HepG2 (cell line): ENCODE results near the gene KCNF1. TPM values are rescaled to one million over a fixed set of nuclear protein-coding genes. Genes with fewer than 3 reads are reported as not detected.

Experiments used
- ATAC-seq: fragments of 200-7000 bp; cut with Tn5 transposase; 3 replicates; pipeline ENCODE4 v1.9.1; 2020; ENCODE audit warnings: mild to moderate bottlenecking, moderate library complexity
- BruUV-seq: library from RNA; stranded (reverse); fragments of 400-500 nt; replicated peaks from 2 replicates; lab custom pipeline; 2021; lab: Mats Ljungman, UMichigan
- CTCF ChIA-PET: fragments of 300-600 bp; formaldehyde crosslinking; extraction: SDS; loops from one replicate; lab custom pipeline; 2021; ENCODE audit warnings: low total read pairs, inconsistent platforms, low intra/inter-chr PET ratio; lab: Yijun Ruan, JAX
- POLR2A ChIA-PET: fragments of 350-600 bp; sonication (Branson Sonifier 250); formaldehyde crosslinking; loops from one replicate; lab custom pipeline; 2020; ENCODE audit warnings: antibody characterized with exemption, inconsistent platforms; lab: Yijun Ruan, JAX
- DNase-seq: peaks from one replicate; pipeline ENCODE4 v3.0.0-alpha.2; 2015; ENCODE audit warnings: low spot score
- FAIRE-seq: peaks from 3 replicates; lab custom pipeline; 2011; peaks lifted over from hg19 to GRCh38; lab: Jason Lieb, UNC
- H2AFZ ChIP-seq: one replicate; pipeline ENCODE4 v1.6.1; 2011; ENCODE audit warnings: low read length, inconsistent platforms
- H3K27ac ChIP-seq: fragments of 300-600 bp; 3 replicates; pipeline ENCODE4 v1.8.0; 2011; ENCODE audit warnings: mixed run types, mild to moderate bottlenecking, mixed read lengths, low read length, inconsistent platforms; ENCODE audit not compliant: insufficient read depth; ENCODE audit errors: extremely low read length
- H3K27me3 ChIP-seq, 2 experiments: fragments of 200-600 bp in 1 of 2; 2 replicates in 1 of 2; 3 replicates in 1 of 2; pipeline versions ENCODE4 v1.6.0 to v1.8.0; 2011; ENCODE audit warnings: low read length in 2 of 2, mild to moderate bottlenecking in 2 of 2, moderate library complexity in 2 of 2, inconsistent platforms in 1 of 2; ENCODE audit not compliant: insufficient read depth in 2 of 2, control insufficient read depth in 1 of 2
- H3K36me3 ChIP-seq, 2 experiments: fragments of 200-600 bp in 1 of 2; replicated peaks in 1 of 2; 2 replicates in 1 of 2; 3 replicates in 1 of 2; pipeline versions ENCODE4 v1.5.1 to v1.8.0; 2011; ENCODE audit warnings: low read length in 2 of 2, inconsistent platforms in 1 of 2; ENCODE audit not compliant: insufficient read depth in 2 of 2, control insufficient read depth in 1 of 2
- H3K4me1 ChIP-seq: 2 replicates; pipeline ENCODE4 v1.5.1; 2012; ENCODE audit warnings: low read length, inconsistent platforms; ENCODE audit not compliant: insufficient read depth
- H3K4me2 ChIP-seq: 2 replicates; pipeline ENCODE4 v1.6.0; 2011; ENCODE audit warnings: low read depth, low read length, inconsistent platforms
- H3K4me3 ChIP-seq, 3 experiments: fragments of 200-600 bp in 1 of 3; sonication (generic), shearing (Covaris generic) in 1 of 3; replicated peaks in 1 of 3; 2 replicates each; pipeline ENCODE4 v1.5.1; 2011 to 2016; ENCODE audit warnings: low read length in 3 of 3, inconsistent platforms in 2 of 3, low read depth in 2 of 3, mild to moderate bottlenecking in 2 of 3, control low read depth in 1 of 3, mixed read lengths in 1 of 3; ENCODE audit not compliant: insufficient read depth in 1 of 3
- H3K79me2 ChIP-seq: one replicate; pipeline ENCODE4 v1.6.1; 2011; ENCODE audit warnings: low read length, inconsistent platforms; ENCODE audit not compliant: insufficient read depth
- H3K9ac ChIP-seq: 2 replicates; pipeline ENCODE4 v1.6.0; 2011; ENCODE audit warnings: mild to moderate bottlenecking, low read depth, low read length, inconsistent platforms; ENCODE audit not compliant: insufficient read depth
- H3K9me3 ChIP-seq: 2 replicates; pipeline ENCODE4 v1.5.1; 2012; ENCODE audit warnings: mild to moderate bottlenecking, low read length
- H4K20me1 ChIP-seq: 2 replicates; pipeline ENCODE4 v1.6.0; 2011; ENCODE audit warnings: inconsistent platforms, mild to moderate bottlenecking, low read length, moderate library complexity; ENCODE audit not compliant: insufficient read depth
- CREB1 ChIP-seq, 2 experiments: fragments of 450-650 bp in 1 of 2; IDR thresholded peaks; 2 replicates each; pipeline ENCODE4 v1.6.1; 2016 to 2017; ENCODE audit warnings: control low read depth in 1 of 2, mild to moderate bottlenecking in 1 of 2, missing compliant biosample characterization in 1 of 2, missing genetic modification characterization in 1 of 2
- SALL2 ChIP-seq: sonication (generic); formaldehyde crosslinking; IDR thresholded peaks from 2 replicates; pipeline ENCODE4 v1.8.1; 2023; ENCODE audit warnings: mild to moderate bottlenecking, missing genetic modification reagents, inconsistent platforms
- WGBS: methylation state at CpG from one replicate; pipeline ENCODE4 v1.1.6; 2017; ENCODE audit warnings: low lambda C conversion rate; 5-methylcytosine and 5-hydroxymethylcytosine counted together
- in situ Hi-C: cut with HindIII; loops from 2 replicates; pipeline ENCODE4 v1.10.0; 2017; ENCODE audit warnings: low pct_unique_long_range_greater_than_20kb; ENCODE audit not compliant: extremely low pct_ligation_motif_present
- intact Hi-C: fragments of 100-400 bp; cut with micrococcal nuclease; formaldehyde crosslinking; loops from one replicate; pipeline ENCODE4 v1.10.0; 2022; ENCODE audit not compliant: unreplicated experiment
- polyA plus RNA-seq, 8 experiments: library from polyadenylated mRNA; depleted of rRNA in 3 of 8; stranded (reverse) in 7 of 8; unstranded in 1 of 8; fragments of >200 nt; fragmentation: Illumina TruSeq in 4 of 8; extraction: Trizol in 4 of 8; gene quantifications; 2 replicates each; pipeline versions ENCODE4 v1.2.1 to v1.2.3, GENCODE V29; 2011 to 2016; ENCODE audit warnings: low read depth in 4 of 8, missing spikeins in 1 of 8, mixed read lengths in 1 of 8; ENCODE audit not compliant: insufficient read depth in 1 of 8
- total RNA-seq, 5 experiments: library from RNA; depleted of rRNA; stranded (reverse); fragments of >200 nt; fragmentation: Illumina TruSeq; extraction: Trizol; gene quantifications; 2 replicates each; pipeline ENCODE4 v1.2.3, GENCODE V29; 2016; ENCODE audit warnings: low read depth in 1 of 5
- TF ChIP-seq, protein P1 (sequence below), 2 experiments: sonication (generic) in 1 of 2; formaldehyde crosslinking in 1 of 2; IDR thresholded peaks; 2 replicates each; pipeline versions ENCODE4 v1.6.1 to v1.9.0; 2014 to 2022; ENCODE audit warnings: antibody characterized with exemption in 1 of 2, borderline replicate concordance in 1 of 2, inconsistent platforms in 1 of 2, low read depth in 1 of 2, missing genetic modification reagents in 1 of 2

KCNF1 gene
- total and polyA plus RNA-seq, 2 of the 13 experiments (the other 11 are each of a cell fraction or from before 2014, with no cell fraction given), result 0.09 to 0.12 TPM

DNA sequence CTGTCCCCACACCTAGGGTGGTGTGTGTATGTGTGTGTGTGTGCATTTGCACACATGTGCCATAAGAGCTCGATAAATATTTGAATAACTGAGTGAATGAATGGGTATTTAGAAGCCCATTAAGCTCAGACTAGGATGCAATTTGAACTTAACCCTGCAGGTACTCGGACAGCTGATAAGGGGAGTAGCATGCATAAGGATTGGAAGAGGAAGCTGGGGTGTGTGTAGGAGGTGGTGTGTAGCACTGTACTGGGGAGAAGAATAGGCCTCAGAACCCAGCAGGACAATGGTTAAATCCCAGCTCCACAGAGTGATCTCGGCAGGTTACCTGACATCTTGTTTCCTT is 1.8 kb upstream of the KCNF1 start:
- no peak overlapping the region for H3K4me3 ChIP-seq
- ChIA-PET POLR2A (no interaction called here), CTCF (no interaction called here)
- H3K9ac ChIP-seq, result no peak overlapping the region
- DNase-seq, result no peak
- no peak overlapping the region for H2AFZ ChIP-seq
- peaks cover 9% of the 10 kb centered on the region for H3K4me1 ChIP-seq
- 2% methylated on average over 3 of the region's 3 CpGs for WGBS
- TF ChIP-seq SALL2 (CRISPR knock-in tag), result no peak
- H3K27me3 ChIP-seq, result peaks cover 10 to 59% of the 10 kb centered on the region in 2 experiments
- in situ Hi-C loops (loop anchor here (10.0 kb wide), 1 partner anchor 215 kb away; no protein-coding TSS in a partner anchor), intact Hi-C loops (loop anchor here (5.0 to 10.0 kb wide), 2 partner anchors 117 to 215 kb away; no protein-coding TSS in a partner anchor)
- no peak for ATAC-seq
- H3K36me3 ChIP-seq, result no peaks in the 10 kb centered on the region
- H3K9me3 ChIP-seq, result no peaks in the 10 kb centered on the region
- no peak overlapping the region for H3K4me2 ChIP-seq
- H3K79me2 ChIP-seq, result no peaks in the 10 kb centered on the region
- H4K20me1 ChIP-seq, result no peaks in the 10 kb centered on the region; the same call in 1 of the 2 replicates
- FAIRE-seq, result no peak
- BruUV-seq, result no TSS peak
- H3K27ac ChIP-seq, result no peak overlapping the region

DNA sequence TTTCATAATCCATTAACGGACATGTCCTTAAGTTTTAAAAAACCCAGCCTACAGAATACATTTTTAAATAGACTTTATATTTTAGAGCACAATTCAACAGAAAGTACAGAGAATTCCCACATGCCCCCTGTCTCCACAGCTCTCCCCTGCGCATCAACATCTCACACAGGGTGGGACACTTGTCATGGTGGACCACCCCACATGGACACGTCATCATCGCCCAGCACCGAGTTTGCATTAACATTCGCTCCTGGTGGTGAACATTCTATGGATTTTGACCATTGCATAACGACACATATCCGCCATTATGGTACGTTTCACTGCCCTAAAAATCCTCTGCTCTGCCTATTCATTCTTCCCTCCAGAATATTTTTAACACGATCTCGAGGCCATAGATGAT is 1.1 kb upstream of the KCNF1 start:
- Histone ChIP-seq H3K27me3 (peaks cover 10 to 65% of the 10 kb centered on the region in 2 experiments), H3K4me2 (no peak overlapping the region), H3K79me2 (no peaks in the 10 kb centered on the region), H3K27ac (no peak overlapping the region), H3K9ac (no peak overlapping the region), H3K4me1 (peaks cover 9% of the 10 kb centered on the region), H4K20me1 (no peaks in the 10 kb centered on the region; the same call in 1 of the 2 replicates), H3K36me3 (no peaks in the 10 kb centered on the region), H3K9me3 (no peaks in the 10 kb centered on the region), H3K4me3 (no peak overlapping the region), H2AFZ (no peak overlapping the region)
- intact Hi-C loops, result loop anchor here (5.0 to 10.0 kb wide), 2 partner anchors 117 to 214 kb away; no protein-coding TSS in a partner anchor
- ATAC-seq (no peak), DNase-seq (no peak), FAIRE-seq (no peak)
- WGBS, result 68% methylated on average over 11 of the region's 11 CpGs
- in situ Hi-C loops, result no loop called here
- TF ChIP-seq, protein P1, sequence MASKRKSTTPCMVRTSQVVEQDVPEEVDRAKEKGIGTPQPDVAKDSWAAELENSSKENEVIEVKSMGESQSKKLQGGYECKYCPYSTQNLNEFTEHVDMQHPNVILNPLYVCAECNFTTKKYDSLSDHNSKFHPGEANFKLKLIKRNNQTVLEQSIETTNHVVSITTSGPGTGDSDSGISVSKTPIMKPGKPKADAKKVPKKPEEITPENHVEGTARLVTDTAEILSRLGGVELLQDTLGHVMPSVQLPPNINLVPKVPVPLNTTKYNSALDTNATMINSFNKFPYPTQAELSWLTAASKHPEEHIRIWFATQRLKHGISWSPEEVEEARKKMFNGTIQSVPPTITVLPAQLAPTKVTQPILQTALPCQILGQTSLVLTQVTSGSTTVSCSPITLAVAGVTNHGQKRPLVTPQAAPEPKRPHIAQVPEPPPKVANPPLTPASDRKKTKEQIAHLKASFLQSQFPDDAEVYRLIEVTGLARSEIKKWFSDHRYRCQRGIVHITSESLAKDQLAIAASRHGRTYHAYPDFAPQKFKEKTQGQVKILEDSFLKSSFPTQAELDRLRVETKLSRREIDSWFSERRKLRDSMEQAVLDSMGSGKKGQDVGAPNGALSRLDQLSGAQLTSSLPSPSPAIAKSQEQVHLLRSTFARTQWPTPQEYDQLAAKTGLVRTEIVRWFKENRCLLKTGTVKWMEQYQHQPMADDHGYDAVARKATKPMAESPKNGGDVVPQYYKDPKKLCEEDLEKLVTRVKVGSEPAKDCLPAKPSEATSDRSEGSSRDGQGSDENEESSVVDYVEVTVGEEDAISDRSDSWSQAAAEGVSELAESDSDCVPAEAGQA (IDR thresholded peaks at IDR 0.05; ENCODE audit: low read depth), result no peak
- TF ChIP-seq, protein P1 (CRISPR knock-in tag; IDR thresholded peaks at IDR 0.05; ENCODE audit: borderline replicate concordance), result no peak
- TF ChIP-seq CREB1 (IDR thresholded peaks at IDR 0.05), result peak; percentile 61
- no peak for TF ChIP-seq CREB1 (CRISPR knock-in tag; IDR thresholded peaks at IDR 0.05)
- POLR2A ChIA-PET, result no interaction called here
- CTCF ChIA-PET, result no interaction called here
- no TSS peak for BruUV-seq
